Measurements from ENCODE around the gene SRSF6.
"Not testable (repeated sequence)": the region's sequence is repeated elsewhere in the genome, so short reads cannot be mapped to it uniquely, and the experiment has no call there.

Gene SRSF6

GRCh38 chr20:43477193-43477592, 19.5 kb downstream of the SRSF6 start:
- no peak for DNase-seq

GRCh38 chr20:43477619-43478018, 19.9 kb downstream of the SRSF6 start:
- DNase-seq, result no peak

- DNase-seq, result no peak
Measured at GRCh38 chr20:43490038-43490437, 32.3 kb downstream of the SRSF6 start.

DNA sequence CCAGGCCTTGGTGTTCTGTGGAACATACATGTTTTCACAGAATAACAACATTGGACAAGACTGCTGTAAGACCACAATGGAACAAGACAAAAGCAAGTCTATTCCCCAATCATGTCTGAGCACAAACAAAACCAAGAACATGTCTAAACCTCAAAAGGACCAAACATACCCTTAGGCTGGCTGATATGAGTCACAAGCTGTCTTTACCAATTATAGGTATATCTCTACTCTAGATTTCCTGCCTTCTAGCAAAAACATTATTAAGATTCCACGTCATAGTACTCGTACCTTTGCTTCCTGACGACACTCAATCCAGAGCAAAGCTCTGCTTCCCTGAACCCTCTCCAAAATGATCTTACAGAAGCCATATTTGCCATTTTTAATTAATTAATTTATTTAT, 34.4 kb downstream of the SRSF6 start:
- DNase-seq, result no peak

DNA sequence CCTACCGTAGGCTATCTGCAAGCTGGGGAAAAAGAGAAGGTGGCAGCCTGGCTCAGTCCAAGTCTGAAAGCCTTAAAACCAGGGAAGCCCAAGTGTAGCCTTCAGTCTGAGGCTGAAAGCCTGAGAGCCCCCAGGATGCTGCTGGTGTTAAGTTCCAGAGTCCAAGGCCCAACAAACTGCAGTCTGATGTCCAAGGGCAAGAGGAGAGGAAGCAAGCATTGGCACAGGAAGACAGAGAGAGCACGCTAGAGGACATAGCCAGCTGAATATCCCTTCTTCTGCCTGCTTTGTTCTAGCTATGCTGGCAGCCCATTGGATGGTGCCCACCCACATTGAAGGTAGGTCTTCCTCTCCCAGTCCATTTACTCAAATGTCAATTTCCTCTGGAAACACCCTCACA, 37.7 kb downstream of the SRSF6 start:
- DNase-seq, result no peak

- not testable (repeated sequence) for DNase-seq
Measured at GRCh38 chr20:43502021-43502420, 44.3 kb downstream of the SRSF6 start.

- no peak for DNase-seq
Measured at GRCh38 chr20:43506238-43506637, 48.5 kb downstream of the SRSF6 start.

DNA sequence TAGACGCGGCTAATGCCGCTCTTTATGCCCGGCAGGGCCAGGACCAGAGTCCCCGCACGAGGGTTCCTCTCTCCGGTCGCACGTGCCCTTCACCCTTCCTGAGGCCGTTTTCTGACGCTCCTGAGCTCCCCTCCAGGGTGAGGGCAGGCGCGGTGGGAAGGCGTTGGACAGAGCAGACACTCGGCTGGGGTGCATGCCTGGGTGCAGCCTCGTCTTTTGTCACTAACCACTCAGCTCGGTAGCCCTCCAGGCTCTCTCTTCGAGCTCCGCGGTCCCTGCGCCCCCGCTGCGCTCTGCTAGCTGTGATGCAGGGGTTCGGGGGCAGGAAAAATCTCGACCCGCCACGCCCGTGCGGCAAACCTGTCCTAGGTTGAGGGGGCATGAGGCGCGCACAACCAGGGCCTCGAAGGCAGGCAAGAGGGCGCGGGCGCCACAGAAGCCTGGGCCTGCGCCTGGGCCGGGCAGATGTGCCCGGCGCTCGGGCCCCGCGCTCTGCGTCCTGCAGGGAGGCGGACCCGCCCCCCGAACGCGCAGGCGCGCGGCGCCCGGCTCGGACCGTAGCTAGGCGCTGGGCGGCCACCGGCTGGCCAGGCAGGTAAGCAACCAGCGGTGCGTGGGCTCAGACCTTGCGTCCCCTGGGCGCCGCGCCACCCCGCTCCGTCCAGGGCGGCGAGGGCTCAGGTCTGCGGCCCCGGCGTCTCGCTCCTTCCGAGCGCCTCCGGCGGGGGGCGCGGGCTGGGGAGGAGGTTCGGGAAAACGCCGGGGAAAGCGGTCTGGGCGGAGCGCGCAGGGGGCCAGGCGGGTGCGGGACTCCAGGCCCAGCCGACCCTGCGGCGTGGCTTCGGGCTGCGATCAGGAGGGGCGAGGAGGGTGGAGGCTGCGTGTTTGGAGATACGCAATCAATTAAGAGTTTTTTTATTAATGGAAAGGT, 49.7 kb downstream of the SRSF6 start, which contains the start of gene L3MBTL1:
L3MBTL1 (plus strand) TSS at position 548 of the 931 bp plus-strand sequence. CDS start 5,807 bp downstream, outside the sequence.
- no peak for DNase-seq

DNA sequence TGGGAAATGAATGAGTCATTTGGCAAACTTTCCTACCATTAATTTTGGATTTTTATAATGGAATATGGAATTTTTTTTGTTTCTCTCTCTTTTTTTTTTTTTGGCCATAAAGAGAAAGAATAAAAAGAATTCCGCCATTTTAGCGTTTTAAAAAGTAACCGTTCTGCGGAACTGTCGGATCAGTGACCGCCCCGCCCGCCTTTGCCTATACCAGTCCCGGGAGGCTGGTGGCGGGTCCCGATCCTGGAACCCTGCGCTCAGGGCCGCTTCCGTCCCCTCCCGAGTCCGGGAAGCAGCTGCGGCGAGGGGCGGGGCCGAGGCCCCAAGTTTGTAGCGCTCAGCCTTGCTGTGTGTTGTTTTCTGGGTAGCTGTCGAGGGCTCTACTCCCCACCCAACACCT, 50.4 kb downstream of the SRSF6 start:
- DNase-seq, result no peak

DNA sequence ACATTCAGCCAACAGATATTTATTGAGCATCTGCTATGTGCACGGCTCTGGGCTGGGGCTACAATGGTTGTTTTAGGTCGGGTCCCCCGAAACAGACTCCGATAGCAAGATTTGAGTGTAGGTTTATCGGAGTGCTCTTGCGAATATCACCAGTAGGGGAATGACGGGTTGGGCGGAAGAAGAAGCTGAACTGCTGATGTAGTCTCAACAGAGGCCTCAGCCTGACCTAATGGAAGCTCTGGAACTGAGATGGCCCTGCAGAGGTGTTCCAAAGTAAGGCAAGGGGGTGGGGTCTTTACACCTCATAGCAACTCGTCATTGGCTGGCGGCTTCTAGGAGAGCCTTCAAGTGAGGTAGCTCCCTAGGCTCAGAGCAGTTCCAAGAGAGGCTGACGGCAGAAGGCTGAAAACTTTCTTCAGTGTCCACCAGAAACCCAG, 50.9 kb downstream of the SRSF6 start:
- no peak for DNase-seq

GRCh38 chr20:43511879-43512278, 54.2 kb downstream of the SRSF6 start:
- DNase-seq, result no peak

- no peak for DNase-seq
Measured at GRCh38 chr20:43513372-43513930, 55.8 kb downstream of the SRSF6 start.

Data from CD4-positive, alpha-beta T cell treated with Interleukin-4 for 4 hours (primary cell).